NOMO-1 treated with dmso at 0.1 percent for 144 hours (cell line): ENCODE measurements around the gene CCDC180.
"Not testable (repeated sequence)": the region's sequence is repeated elsewhere in the genome, so short reads cannot be mapped to it uniquely, and the experiment has no call there.

Experiments
- DNase-seq: peaks from one replicate; lab custom pipeline; 2025; ENCODE audit not compliant: unreplicated experiment; lab: John Stamatoyannopoulos, UW

CCDC180 gene

DNA sequence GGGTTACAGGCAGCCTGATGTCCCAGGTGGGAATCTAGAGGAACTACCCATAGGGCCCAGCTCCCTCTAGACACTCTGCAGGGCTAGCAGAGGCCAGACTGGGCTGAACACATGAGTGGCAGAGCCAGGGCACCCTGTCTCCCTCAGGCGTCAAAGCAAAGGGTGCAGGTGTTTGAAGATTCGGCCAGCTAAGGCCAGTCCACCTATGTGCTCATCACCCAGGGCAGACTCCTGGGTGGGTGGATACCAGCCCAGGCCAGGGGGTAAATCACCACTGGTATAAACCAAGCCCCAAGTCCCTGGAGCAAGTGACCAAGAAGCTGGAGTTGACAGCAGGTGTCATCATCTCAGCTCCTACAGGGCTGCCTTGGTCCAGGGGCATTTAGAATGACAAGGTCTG lies 3.4 kb downstream of the CCDC180 start:
- DNase-seq = no peak

DNA sequence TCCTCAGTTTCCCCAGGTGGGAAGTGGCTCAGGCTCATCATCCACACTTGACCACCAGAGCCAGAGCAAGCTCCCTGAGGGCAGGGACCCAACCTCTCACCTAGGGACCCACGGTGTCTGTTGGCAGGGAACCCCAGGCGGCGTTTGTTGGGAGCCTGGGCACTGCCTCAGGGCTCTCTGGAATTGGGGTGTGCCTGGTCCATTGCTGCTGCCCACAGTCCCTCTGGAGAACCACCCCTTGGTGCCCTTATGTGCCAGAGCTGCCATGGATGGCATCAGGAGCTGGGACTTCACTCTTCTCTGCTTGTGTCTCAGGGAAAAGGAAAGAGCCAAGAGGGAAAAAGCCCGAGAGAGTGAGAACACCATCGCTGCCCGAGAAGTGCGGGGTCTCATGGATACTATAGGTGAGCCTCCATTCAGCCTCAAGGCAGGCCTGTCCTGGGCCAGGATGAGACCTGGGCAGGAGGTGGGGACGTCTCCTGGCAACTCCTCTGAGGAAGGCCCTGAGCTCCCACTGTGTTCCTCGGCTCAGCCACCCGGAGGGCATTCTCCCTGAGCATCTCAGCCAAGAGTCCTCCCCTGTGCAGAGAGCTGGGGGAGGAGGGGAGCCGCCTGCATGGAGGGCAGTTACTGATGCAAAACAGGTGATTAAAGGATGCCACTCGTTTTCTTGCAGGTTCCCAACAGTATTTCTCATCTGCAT lies 4.5 kb downstream of the CCDC180 start:
- DNase-seq = no peak

DNA sequence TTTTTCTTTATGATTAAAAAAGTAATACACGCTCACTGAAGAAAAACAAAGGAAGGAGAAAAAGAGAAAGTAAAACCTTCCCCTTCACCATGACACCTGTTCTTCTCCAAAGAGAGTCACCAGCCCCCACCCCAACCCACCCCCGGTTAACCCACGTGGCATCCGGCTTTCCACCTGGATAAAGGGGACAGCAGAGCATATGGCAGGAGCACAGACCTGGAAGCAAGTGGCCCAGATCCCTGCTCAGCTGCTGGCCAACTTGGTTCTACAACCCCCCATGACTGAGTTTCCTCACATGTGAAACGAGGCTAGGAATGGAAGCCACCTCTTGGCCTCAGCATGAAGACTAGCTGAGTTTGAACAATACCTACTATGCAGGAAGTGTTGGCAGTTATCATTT lies 5.1 kb downstream of the CCDC180 start:
- no peak for DNase-seq

GRCh38 chr9:97313243-97313642 lies 5.8 kb downstream of the CCDC180 start:
- no peak for DNase-seq

GRCh38 chr9:97313746-97314145 lies 6.3 kb downstream of the CCDC180 start:
- no peak for DNase-seq

- DNase-seq = no peak
Observed at GRCh38 chr9:97314503-97314902, 7.0 kb downstream of the CCDC180 start.

DNA sequence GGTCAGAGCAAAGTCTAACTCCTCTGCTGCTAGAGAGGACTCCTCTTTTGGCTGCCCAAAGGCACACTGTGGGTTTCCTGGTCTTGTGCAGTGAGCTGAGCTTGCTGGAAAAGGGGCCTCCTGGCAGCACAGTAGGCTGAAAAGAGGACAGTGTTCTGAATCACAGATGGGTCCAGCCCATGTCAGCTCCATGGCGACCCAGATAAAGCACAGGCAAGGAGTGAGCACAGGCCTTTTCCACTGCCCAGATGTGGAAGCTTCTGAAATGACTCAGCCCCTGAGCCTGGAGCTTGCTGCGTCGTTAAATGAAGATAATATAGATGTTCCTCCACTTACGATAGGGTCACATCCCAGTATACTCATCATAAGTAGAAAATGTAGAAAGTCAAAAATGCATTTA lies 8.1 kb downstream of the CCDC180 start:
- DNase-seq = no peak

DNA sequence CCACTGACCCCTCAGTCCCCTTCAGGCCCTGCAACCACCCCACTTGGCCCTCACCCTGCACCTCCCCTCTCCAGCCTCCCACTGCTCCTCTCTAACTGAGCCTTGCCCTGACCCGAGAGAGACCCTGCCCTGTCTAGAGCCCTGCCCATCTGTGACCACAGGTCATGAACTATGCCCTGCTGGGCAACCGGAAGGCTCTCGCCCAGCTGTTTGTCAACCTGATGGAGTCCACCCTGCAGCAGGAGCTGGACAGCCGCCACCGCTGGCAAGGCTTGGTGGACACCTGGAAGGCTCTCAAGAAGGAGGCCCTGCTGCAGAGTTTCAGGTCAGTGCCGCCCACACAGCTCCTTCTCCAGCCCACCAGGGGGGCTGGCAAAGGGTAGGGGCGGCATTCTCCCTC lies 9.4 kb downstream of the CCDC180 start:
- no peak for DNase-seq

DNA sequence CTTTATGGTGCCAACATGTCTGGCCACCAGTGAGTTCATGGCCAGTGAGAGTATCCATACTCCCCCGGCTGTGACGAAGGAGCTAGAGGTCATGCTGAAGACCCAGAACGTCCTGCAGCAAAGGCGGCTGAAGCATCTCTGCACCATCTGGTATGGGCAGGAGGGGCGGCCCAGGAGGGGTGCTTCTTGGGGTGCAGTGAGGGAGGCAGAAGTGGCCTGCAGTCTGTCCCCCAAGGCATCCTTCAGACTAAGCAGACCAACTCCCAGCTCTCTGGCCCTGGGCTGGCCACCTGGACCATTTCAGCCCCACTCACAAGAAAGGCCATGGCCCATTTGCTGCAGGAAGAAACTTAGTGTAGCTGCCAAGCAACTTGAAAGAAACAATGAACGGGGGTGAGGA lies 11.0 kb downstream of the CCDC180 start:
- DNase-seq = no peak

GRCh38 chr9:97319395-97319794 lies 11.9 kb downstream of the CCDC180 start:
- DNase-seq = no peak

- no peak for DNase-seq
Observed at GRCh38 chr9:97320080-97320642, 12.7 kb downstream of the CCDC180 start.

DNA sequence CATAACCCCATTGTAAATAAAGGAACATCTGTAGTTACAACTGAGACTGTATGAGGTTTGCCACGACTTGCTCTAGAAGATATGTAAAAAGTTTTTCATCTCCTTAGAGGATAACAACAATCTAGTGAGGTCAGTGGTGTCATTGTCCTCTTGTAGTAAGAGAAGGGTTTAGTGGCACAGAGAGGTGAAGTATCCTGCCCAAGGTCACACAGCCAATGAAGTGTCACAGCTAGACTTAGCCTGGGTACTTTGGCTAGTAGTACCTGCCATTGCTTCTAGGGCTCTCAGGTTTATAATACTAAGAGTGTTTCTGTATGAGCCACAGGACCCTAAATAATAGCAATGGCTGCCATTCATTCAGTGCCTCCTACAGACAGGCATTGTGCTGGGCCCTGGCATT lies 13.8 kb downstream of the CCDC180 start:
- DNase-seq = no peak

GRCh38 chr9:97321691-97322090 lies 14.2 kb downstream of the CCDC180 start:
- no peak for DNase-seq

DNA sequence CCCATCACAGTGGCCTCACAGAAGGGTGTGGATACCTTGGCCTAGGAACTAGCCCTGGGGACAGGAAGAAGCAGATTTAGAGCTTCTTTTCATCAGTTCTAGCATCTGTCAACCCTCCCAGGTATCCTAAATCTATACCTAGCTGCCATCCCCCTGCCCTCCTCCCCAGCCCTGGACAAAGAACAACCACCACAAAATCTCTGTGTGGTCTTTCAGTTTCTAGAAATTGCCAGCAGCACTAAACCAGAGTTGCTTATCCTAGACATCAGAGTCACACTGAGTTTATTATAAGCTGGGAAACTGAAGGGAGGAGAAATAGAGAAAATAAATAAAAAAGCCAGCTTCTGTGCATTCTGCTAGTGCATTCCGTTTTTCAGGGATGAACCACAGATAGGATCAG lies 14.6 kb downstream of the CCDC180 start:
- no peak for DNase-seq

DNA sequence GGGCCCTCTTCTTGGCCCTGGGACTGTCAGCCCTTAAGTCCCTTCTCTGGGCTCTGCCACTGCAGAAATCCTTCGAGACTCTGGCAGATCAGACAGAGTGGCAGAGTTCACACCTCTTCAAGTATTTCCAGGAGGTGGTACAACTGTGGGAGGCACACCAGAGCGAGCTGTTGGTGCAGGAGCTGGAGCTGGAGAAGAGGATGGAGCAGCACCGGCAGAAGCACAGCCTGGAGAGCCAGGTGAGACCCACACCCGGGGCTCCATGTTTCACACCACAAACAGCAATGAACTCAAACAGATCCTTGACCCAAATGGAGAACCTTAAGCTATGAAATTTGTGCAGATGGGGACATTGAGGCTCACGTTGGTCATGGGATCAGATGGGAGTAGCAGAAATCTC lies 17.5 kb downstream of the CCDC180 start:
- no peak for DNase-seq

GRCh38 chr9:97327562-97327961 lies 20.1 kb downstream of the CCDC180 start:
- no peak for DNase-seq

DNA sequence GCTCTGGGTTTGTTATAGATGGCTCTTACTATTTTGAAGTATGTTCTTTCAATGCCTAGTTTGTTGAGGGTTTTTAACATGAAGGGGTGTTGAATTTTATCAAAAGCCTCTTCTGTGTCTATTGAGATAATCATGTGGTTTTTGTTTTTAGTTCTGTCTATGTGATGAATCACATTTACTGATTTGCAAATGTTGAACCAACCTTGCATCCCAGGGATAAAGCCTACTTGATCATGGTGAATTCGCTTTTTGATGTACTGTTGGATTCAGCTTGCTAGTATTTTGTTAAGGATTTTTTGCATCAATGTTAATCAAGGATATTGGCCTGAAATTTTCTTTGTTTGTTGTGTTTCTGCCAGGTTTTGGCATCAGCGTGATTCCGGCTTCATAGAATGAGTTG lies 25.5 kb downstream of the CCDC180 start:
- no peak for DNase-seq

- not testable (repeated sequence) for DNase-seq
Observed at GRCh38 chr9:97335622-97336021, 28.2 kb downstream of the CCDC180 start.

DNA sequence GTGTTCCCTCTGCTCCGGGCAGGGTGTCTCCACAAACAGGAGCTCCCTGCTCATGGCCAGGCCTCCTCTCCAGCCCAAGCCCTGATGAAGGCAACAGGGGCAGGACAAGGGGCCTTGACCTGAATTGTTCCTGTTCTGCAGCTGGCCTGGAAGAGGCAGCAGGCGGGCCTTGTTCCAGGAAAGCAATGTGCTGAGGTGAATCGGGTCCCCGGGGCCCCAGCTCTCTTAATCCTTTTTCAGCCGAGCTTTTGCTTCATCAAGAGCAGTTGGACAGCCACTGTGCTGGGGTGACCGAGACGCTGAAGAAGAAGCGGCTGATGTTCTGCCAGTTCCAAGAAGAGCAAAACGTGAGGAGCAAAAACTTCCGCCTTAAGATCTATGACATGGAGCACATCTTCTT lies 41.4 kb downstream of the CCDC180 start:
- DNase-seq = no peak

- DNase-seq = no peak
Observed at GRCh38 chr9:97349400-97349799, 41.9 kb downstream of the CCDC180 start.

DNA sequence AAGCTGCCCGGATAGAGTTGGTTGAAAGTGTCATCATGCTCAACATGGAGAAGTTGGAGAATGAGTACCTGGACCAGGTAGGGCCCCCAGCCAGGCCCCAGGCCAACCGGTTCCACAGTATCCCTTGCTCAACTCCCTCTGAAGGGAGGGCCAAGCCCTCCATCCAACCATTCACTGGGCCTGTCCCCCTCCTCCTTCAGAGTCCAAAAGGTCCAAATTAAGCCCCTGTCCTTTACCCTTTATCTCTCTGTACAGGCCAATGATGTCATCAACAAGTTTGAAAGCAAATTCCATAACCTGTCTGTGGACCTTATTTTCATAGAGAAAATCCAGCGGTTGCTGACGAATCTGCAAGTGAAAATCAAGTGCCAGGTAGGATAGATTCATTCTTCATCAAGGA lies 47.2 kb downstream of the CCDC180 start:
- DNase-seq = no peak

DNA sequence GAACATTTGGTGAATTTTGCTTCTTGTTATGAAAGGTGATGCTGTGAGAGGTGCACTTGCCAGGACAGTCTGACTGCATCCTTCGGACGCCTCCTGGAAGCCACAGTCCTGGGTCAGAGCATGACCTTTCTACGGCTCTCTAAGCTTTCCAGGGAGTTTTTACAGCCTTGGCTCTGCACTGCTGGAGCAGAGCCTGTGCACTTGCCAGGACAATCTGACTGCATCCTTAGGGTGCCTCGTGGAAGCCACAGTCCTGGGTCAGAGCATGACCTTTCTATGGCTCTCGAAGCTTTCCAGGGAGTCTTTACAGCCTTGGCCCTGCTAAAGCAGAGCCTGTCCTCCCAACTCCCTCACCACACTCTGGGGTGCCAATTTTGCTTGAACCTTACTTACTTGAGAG lies 49.6 kb downstream of the CCDC180 start:
- no peak for DNase-seq
